ENCODE measurements around the gene GGN. TPM values are rescaled to one million over a fixed set of nuclear protein-coding genes. Genes with fewer than 3 reads are reported as not detected.

GGN gene
- total and polyA plus RNA-seq, 9 of the 15 experiments (the other 6 are each of a cell fraction or from before 2014, with no cell fraction given) = 0.15 to 0.33 TPM; not detected in 7

- TF ChIP-seq ZNF41 (CRISPR knock-in tag; conservative IDR thresholded peaks at IDR 0.05) (no peak), GMEB1 (CRISPR knock-in tag; IDR thresholded peaks at IDR 0.05) (no peak), DACH1 (IDR thresholded peaks at IDR 0.05; ENCODE audit: partially characterized antibody) (no peak), ZNF583 (CRISPR knock-in tag; IDR thresholded peaks at IDR 0.05) (no peak), ZFX (CRISPR knock-in tag; IDR thresholded peaks at IDR 0.05) (peak; percentile 45), PRDM10 (IDR thresholded peaks at IDR 0.05; ENCODE audit: partially characterized antibody) (no peak), HNRNPLL (IDR thresholded peaks at IDR 0.05; ENCODE audit: low read depth, low read length, poor library complexity, severe bottlenecking) (peak; percentile 59), U2AF1 (optimal IDR thresholded peaks at IDR 0.05; ENCODE audit: low read depth, low read length) (no peak), TRIM25 (IDR thresholded peaks at IDR 0.05; ENCODE audit: borderline replicate concordance) (no peak), MYBL2 (IDR thresholded peaks at IDR 0.05; ENCODE audit: low read depth) (no peak), MYBL2 (CRISPR knock-in tag; IDR thresholded peaks at IDR 0.05; ENCODE audit: borderline replicate concordance) (no peak), MLX (CRISPR knock-in tag; conservative IDR thresholded peaks at IDR 0.05) (no peak), CTBP1 (IDR thresholded peaks at IDR 0.05; ENCODE audit: borderline replicate concordance) (peak; percentile 74), E4F1 (CRISPR knock-in tag; IDR thresholded peaks at IDR 0.05; ENCODE audit: borderline replicate concordance) (no peak), ZNF253 (CRISPR knock-in tag; conservative IDR thresholded peaks at IDR 0.05) (no peak)
These were observed 26.2 kb downstream of the GGN start (continued) for GRCh38 chr19:38361633-38362075.

All from K562 (cell line).